NB4 (cell line): Measurements from ENCODE around the gene CDH10.

Source experiments
- CTCF ChIP-seq: IDR thresholded peaks from one replicate; pipeline ENCODE4 v1.5.1; 2012; ENCODE audit warnings: low read depth, low read length
- POLR2A ChIP-seq: IDR thresholded peaks from 2 replicates; pipeline ENCODE4 v1.6.1; 2011; ENCODE audit warnings: mild to moderate bottlenecking; ENCODE audit not compliant: insufficient read length; ENCODE audit errors: extremely low read depth

GRCh38 chr5:24555229-24555628 lies 89.5 kb downstream of the CDH10 start:
- TF ChIP-seq CTCF (no peak), POLR2A (no peak)
